ENCODE results near the gene CDH7. TPM values are rescaled to one million over a fixed set of nuclear protein-coding genes. Genes with fewer than 3 reads are reported as not detected.

Gene CDH7
- total and polyA plus RNA-seq, 2 of the 13 experiments (the other 11 are each of a cell fraction or from before 2014, with no cell fraction given) = not detected

DNA sequence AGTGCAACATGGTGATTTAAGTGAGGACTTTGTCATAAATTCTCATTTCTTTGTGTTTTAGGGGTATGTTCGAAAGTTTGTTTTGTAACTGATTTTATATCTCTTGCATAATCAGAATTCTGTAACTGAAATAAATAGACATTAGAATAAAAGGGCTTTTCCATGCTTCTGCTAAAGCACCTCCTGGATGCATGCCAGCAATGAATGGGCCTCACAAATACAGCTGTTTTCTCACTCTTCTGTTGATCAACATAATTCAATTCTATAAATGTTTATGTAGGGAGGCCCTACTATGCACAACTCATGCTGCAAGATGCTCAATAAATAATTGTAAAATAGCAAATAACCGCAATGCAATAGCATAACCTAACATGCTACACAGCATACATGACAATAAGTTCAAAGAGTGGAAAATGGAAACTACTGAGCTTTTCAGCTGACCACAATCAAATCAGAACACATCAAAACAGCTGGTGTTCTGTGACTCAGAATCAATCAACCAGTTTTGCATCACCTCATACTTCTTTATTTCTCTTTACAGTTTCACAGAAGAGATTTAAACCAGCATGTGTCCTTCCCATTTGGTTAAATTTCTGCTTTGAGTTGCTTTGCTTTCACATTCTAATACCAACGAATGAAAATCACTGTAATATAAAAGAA, 11.0 kb downstream of the CDH7 start:
- Histone ChIP-seq H3K4me2 (ENCODE audit: low read depth, low read length) (no peak overlapping the region), H3K36me3 (replicated peaks in 1 of 2; ENCODE audit: control insufficient read depth in 1 of 2, insufficient read depth in 2 of 2, low read length in 2 of 2) (no peaks in the 10 kb centered on the region), H4K20me1 (ENCODE audit: insufficient read depth, low read length) (no peaks in the 10 kb centered on the region), H3K27me3 (ENCODE audit: control insufficient read depth in 1 of 2, insufficient read depth in 2 of 2, low read length in 2 of 2) (no peaks in the 10 kb centered on the region; a peak in 1 of 5 replicates), H3K4me1 (ENCODE audit: insufficient read depth, low read length) (no peaks in the 10 kb centered on the region), H3K79me2 (ENCODE audit: insufficient read depth, low read length) (no peaks in the 10 kb centered on the region), H2AFZ (ENCODE audit: low read length) (no peak overlapping the region), H3K9me3 (ENCODE audit: low read length) (no peaks in the 10 kb centered on the region), H3K27ac (ENCODE audit: extremely low read length, insufficient read depth, low read length) (no peak overlapping the region), H3K4me3 (replicated peaks in 1 of 3; ENCODE audit: insufficient read depth in 1 of 3, low read depth in 2 of 3, low read length in 3 of 3) (no peak overlapping the region), H3K9ac (ENCODE audit: insufficient read depth, low read depth, low read length) (no peak overlapping the region)
- no TSS peak for BruUV-seq (replicated peaks)
- 3% methylated on average over 3 of the region's 3 CpGs for WGBS (ENCODE audit: low lambda C conversion rate)
- in situ Hi-C loops (cut with HindIII; ENCODE audit: extremely low pct_ligation_motif_present, low pct_unique_long_range_greater_than_20kb) = no loop called here
- FAIRE-seq (no peak), DNase-seq (ENCODE audit: low spot score) (no peak), ATAC-seq (no peak)
- no peak for TF ChIP-seq HNRNPH1 (optimal IDR thresholded peaks at IDR 0.05; ENCODE audit: low read depth, low read length)
- TF ChIP-seq ZC3H4 (CRISPR knock-in tag; IDR thresholded peaks at IDR 0.05; ENCODE audit: borderline replicate concordance) = no peak
- no peak for TF ChIP-seq ZSCAN9 (CRISPR knock-in tag; IDR thresholded peaks at IDR 0.05; ENCODE audit: borderline replicate concordance)
- TF ChIP-seq TOPORS (CRISPR knock-in tag; IDR thresholded peaks at IDR 0.05) = no peak
- no peak for TF ChIP-seq ZNF569 (CRISPR knock-in tag; IDR thresholded peaks at IDR 0.05; ENCODE audit: borderline replicate concordance)
- no peak for TF ChIP-seq ZNF674 (CRISPR knock-in tag; IDR thresholded peaks at IDR 0.05; ENCODE audit: low read depth)
- no peak for TF ChIP-seq ZNF781 (CRISPR knock-in tag; IDR thresholded peaks at IDR 0.05; ENCODE audit: borderline replicate concordance, not compliant biosample characterization)
- TF ChIP-seq, protein P1, sequence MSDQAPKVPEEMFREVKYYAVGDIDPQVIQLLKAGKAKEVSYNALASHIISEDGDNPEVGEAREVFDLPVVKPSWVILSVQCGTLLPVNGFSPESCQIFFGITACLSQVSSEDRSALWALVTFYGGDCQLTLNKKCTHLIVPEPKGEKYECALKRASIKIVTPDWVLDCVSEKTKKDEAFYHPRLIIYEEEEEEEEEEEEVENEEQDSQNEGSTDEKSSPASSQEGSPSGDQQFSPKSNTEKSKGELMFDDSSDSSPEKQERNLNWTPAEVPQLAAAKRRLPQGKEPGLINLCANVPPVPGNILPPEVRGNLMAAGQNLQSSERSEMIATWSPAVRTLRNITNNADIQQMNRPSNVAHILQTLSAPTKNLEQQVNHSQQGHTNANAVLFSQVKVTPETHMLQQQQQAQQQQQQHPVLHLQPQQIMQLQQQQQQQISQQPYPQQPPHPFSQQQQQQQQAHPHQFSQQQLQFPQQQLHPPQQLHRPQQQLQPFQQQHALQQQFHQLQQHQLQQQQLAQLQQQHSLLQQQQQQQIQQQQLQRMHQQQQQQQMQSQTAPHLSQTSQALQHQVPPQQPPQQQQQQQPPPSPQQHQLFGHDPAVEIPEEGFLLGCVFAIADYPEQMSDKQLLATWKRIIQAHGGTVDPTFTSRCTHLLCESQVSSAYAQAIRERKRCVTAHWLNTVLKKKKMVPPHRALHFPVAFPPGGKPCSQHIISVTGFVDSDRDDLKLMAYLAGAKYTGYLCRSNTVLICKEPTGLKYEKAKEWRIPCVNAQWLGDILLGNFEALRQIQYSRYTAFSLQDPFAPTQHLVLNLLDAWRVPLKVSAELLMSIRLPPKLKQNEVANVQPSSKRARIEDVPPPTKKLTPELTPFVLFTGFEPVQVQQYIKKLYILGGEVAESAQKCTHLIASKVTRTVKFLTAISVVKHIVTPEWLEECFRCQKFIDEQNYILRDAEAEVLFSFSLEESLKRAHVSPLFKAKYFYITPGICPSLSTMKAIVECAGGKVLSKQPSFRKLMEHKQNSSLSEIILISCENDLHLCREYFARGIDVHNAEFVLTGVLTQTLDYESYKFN (CRISPR knock-in tag; conservative IDR thresholded peaks at IDR 0.05) = no peak
- TF ChIP-seq ZNF570 (CRISPR knock-in tag; IDR thresholded peaks at IDR 0.05; ENCODE audit: borderline replicate concordance) = no peak
- TF ChIP-seq, protein P2, sequence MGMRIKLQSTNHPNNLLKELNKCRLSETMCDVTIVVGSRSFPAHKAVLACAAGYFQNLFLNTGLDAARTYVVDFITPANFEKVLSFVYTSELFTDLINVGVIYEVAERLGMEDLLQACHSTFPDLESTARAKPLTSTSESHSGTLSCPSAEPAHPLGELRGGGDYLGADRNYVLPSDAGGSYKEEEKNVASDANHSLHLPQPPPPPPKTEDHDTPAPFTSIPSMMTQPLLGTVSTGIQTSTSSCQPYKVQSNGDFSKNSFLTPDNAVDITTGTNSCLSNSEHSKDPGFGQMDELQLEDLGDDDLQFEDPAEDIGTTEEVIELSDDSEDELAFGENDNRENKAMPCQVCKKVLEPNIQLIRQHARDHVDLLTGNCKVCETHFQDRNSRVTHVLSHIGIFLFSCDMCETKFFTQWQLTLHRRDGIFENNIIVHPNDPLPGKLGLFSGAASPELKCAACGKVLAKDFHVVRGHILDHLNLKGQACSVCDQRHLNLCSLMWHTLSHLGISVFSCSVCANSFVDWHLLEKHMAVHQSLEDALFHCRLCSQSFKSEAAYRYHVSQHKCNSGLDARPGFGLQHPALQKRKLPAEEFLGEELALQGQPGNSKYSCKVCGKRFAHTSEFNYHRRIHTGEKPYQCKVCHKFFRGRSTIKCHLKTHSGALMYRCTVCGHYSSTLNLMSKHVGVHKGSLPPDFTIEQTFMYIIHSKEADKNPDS (CRISPR knock-in tag; IDR thresholded peaks at IDR 0.05) = no peak
- TF ChIP-seq RBAK (CRISPR knock-in tag; IDR thresholded peaks at IDR 0.05) = no peak
- TF ChIP-seq SETDB1 (CRISPR knock-in tag; IDR thresholded peaks at IDR 0.05; ENCODE audit: borderline replicate concordance) = no peak
- no peak for TF ChIP-seq ZNF737 (CRISPR knock-in tag; IDR thresholded peaks at IDR 0.05; ENCODE audit: borderline replicate concordance)
- intact Hi-C loops (cut with micrococcal nuclease; ENCODE audit: unreplicated experiment) = no loop called here
- CTCF ChIA-PET (ENCODE audit: low intra/inter-chr PET ratio, low total read pairs) = no interaction called here
- POLR2A ChIA-PET = no interaction called here

All from HepG2 (cell line).